NCI-H1930 (cell line): ENCODE results near the gene KLKB1.
"Not testable (repeated sequence)": the region's sequence is repeated elsewhere in the genome, so short reads cannot be mapped to it uniquely, and the experiment has no call there.

Experiments used
- DNase-seq, 2 experiments: peaks; one replicate each; lab custom pipeline; 2025; lab: John Stamatoyannopoulos, UW

Gene KLKB1

GRCh38 chr4:186227744-186228513 lies 622 bp downstream of the KLKB1 start:
- no peak for DNase-seq

GRCh38 chr4:186228514-186228894 lies 1.2 kb downstream of the KLKB1 start:
- DNase-seq: no peak

- no peak for DNase-seq
These were observed 7.1 kb downstream of the KLKB1 start for GRCh38 chr4:186234367-186234766.

GRCh38 chr4:186236126-186236525 lies 8.8 kb downstream of the KLKB1 start:
- no peak for DNase-seq

- no peak for DNase-seq
These were observed 13.1 kb downstream of the KLKB1 start for GRCh38 chr4:186240452-186240847.

- no peak for DNase-seq
These were observed 13.7 kb downstream of the KLKB1 start for GRCh38 chr4:186240848-186241491.

- DNase-seq: no peak
These were observed 14.3 kb downstream of the KLKB1 start for GRCh38 chr4:186241616-186242015.

- not testable (repeated sequence) for DNase-seq
These were observed 14.7 kb downstream of the KLKB1 start for GRCh38 chr4:186242031-186242430.

- DNase-seq: no peak
These were observed 16.0 kb downstream of the KLKB1 start for GRCh38 chr4:186243331-186243730.

GRCh38 chr4:186244835-186245234 lies 17.5 kb downstream of the KLKB1 start:
- no peak for DNase-seq

- DNase-seq: not testable (repeated sequence)
These were observed 19.9 kb downstream of the KLKB1 start for GRCh38 chr4:186247062-186247752.

- DNase-seq: no peak
These were observed 21.3 kb downstream of the KLKB1 start for GRCh38 chr4:186248643-186249042.

- DNase-seq: no peak
These were observed 22.8 kb downstream of the KLKB1 start for GRCh38 chr4:186249785-186250754.

- DNase-seq: no peak
These were observed 23.5 kb downstream of the KLKB1 start for GRCh38 chr4:186250760-186251159.

GRCh38 chr4:186255122-186255521 lies 27.8 kb downstream of the KLKB1 start:
- no peak for DNase-seq

- DNase-seq: no peak
These were observed 31.0 kb downstream of the KLKB1 start for GRCh38 chr4:186258216-186258811.

- DNase-seq: no peak
These were observed 32.8 kb downstream of the KLKB1 start for GRCh38 chr4:186260117-186260503.

GRCh38 chr4:186260504-186261448 lies 33.5 kb downstream of the KLKB1 start:
- no peak for DNase-seq

- no peak for DNase-seq
These were observed 37.4 kb downstream of the KLKB1 start for GRCh38 chr4:186264660-186265059.

GRCh38 chr4:186265250-186265649 lies 37.9 kb downstream of the KLKB1 start:
- DNase-seq: not testable (repeated sequence)
